HepG2 (cell line): ENCODE data around the gene POGK. TPM values are rescaled to one million over a fixed set of nuclear protein-coding genes. Genes with fewer than 3 reads are reported as not detected.

Source experiments
- CREBL2 ChIP-seq: sonication (generic); formaldehyde crosslinking; IDR thresholded peaks from 2 replicates; pipeline ENCODE4 v1.8.1; 2023; ENCODE audit warnings: missing genetic modification reagents, mild to moderate bottlenecking, borderline replicate concordance
- DR1 ChIP-seq: sonication (generic); formaldehyde crosslinking; IDR thresholded peaks from 2 replicates; pipeline ENCODE4 v1.8.0; 2021; ENCODE audit warnings: mild to moderate bottlenecking, missing genetic modification reagents, inconsistent platforms
- ERF ChIP-seq: IDR thresholded peaks from 2 replicates; pipeline ENCODE4 v1.6.1; 2018; ENCODE audit warnings: missing biosample characterization, missing genetic modification reagents
- GABPB1 ChIP-seq: IDR thresholded peaks from 2 replicates; pipeline ENCODE4 v1.6.1; 2016; ENCODE audit warnings: mild to moderate bottlenecking, missing genetic modification reagents, moderate library complexity, missing compliant biosample characterization
- GLMP ChIP-seq: sonication (generic); formaldehyde crosslinking; IDR thresholded peaks from 2 replicates; pipeline ENCODE4 v1.9.0; 2021; ENCODE audit warnings: missing genetic modification reagents, mild to moderate bottlenecking, borderline replicate concordance
- HNF1B ChIP-seq: sonication (generic); formaldehyde crosslinking; IDR thresholded peaks from 2 replicates; pipeline ENCODE4 v1.5.1; 2020; ENCODE audit warnings: mild to moderate bottlenecking, moderate library complexity, missing genetic modification reagents
- MEF2D ChIP-seq: sonication (generic); formaldehyde crosslinking; IDR thresholded peaks from 2 replicates; pipeline ENCODE4 v1.5.1; 2020; ENCODE audit warnings: mild to moderate bottlenecking, missing genetic modification reagents
- MTF2 ChIP-seq: sonication (generic); formaldehyde crosslinking; IDR thresholded peaks from 2 replicates; pipeline ENCODE4 v1.5.0; 2020; ENCODE audit warnings: missing genetic modification reagents, borderline replicate concordance
- NCOA2 ChIP-seq: sonication (generic); formaldehyde crosslinking; IDR thresholded peaks from 2 replicates; pipeline ENCODE4 v1.8.0; 2022; ENCODE audit warnings: inconsistent platforms
- POGZ ChIP-seq: sonication (generic); formaldehyde crosslinking; IDR thresholded peaks from 2 replicates; pipeline ENCODE4 v1.4.0; 2020; ENCODE audit warnings: mild to moderate bottlenecking, missing genetic modification reagents
- PRMT3 ChIP-seq: sonication (generic); formaldehyde crosslinking; IDR thresholded peaks from 2 replicates; pipeline ENCODE4 v1.8.1; 2022; ENCODE audit warnings: low read depth, mild to moderate bottlenecking, moderate library complexity, missing genetic modification reagents, borderline replicate concordance
- RBM22 ChIP-seq: fragments of 200-400 bp; formaldehyde crosslinking; optimal IDR thresholded peaks from 2 replicates; pipeline ENCODE3; 2017; ENCODE audit warnings: mild to moderate bottlenecking, low read length, moderate library complexity
- RFX5 ChIP-seq: IDR thresholded peaks from 2 replicates; pipeline ENCODE4 v1.6.1; 2011; ENCODE audit warnings: low read depth, low read length, improper control_type of control experiment
- SAFB2 ChIP-seq: sonication (generic); formaldehyde crosslinking; IDR thresholded peaks from 2 replicates; pipeline ENCODE4 v1.5.1; 2020; ENCODE audit warnings: missing genetic modification reagents, low read depth, mild to moderate bottlenecking, borderline replicate concordance
- SMC3 ChIP-seq: IDR thresholded peaks from 2 replicates; pipeline ENCODE4 v1.6.1; 2011; ENCODE audit warnings: low read length, improper control_type of control experiment
- TEAD3 ChIP-seq: optimal IDR thresholded peaks from 2 replicates; pipeline ENCODE3; 2016; ENCODE audit warnings: borderline replicate concordance
- TP53 ChIP-seq: sonication (generic); formaldehyde crosslinking; conservative IDR thresholded peaks from 2 replicates; pipeline ENCODE4 v1.4.0; 2020; ENCODE audit warnings: missing genetic modification reagents
- YEATS4 ChIP-seq: sonication (generic); formaldehyde crosslinking; IDR thresholded peaks from 2 replicates; pipeline ENCODE4 v1.4.0; 2020; ENCODE audit warnings: missing genetic modification reagents, borderline replicate concordance
- ZBTB4 ChIP-seq: sonication (generic); formaldehyde crosslinking; IDR thresholded peaks from 2 replicates; pipeline ENCODE4 v1.4.0; 2020; ENCODE audit warnings: missing genetic modification reagents, mild to moderate bottlenecking, borderline replicate concordance
- ZNF124 ChIP-seq: sonication (generic); formaldehyde crosslinking; IDR thresholded peaks from 2 replicates; pipeline ENCODE4 v1.4.0; 2020; ENCODE audit warnings: missing genetic modification reagents
- ZNF230 ChIP-seq: sonication (generic); formaldehyde crosslinking; IDR thresholded peaks from 2 replicates; pipeline ENCODE4 v1.4.0; 2020; ENCODE audit warnings: mild to moderate bottlenecking, missing genetic modification reagents
- ZNF451 ChIP-seq: sonication (generic); formaldehyde crosslinking; IDR thresholded peaks from 2 replicates; pipeline ENCODE4 v1.5.0; 2020; ENCODE audit warnings: mild to moderate bottlenecking, missing genetic modification reagents
- ZNF644 ChIP-seq: IDR thresholded peaks from 2 replicates; pipeline ENCODE4 v1.6.1; 2016; ENCODE audit warnings: low read depth
- ZNF713 ChIP-seq: sonication (generic); formaldehyde crosslinking; IDR thresholded peaks from 2 replicates; pipeline ENCODE4 v1.4.0; 2020; ENCODE audit warnings: mild to moderate bottlenecking, missing genetic modification reagents
- ZNF724P ChIP-seq: sonication (generic); formaldehyde crosslinking; IDR thresholded peaks from 2 replicates; pipeline ENCODE4 v1.8.0; 2022; ENCODE audit warnings: missing genetic modification reagents, borderline replicate concordance
- polyA plus RNA-seq, 8 experiments: library from polyadenylated mRNA; depleted of rRNA in 3 of 8; stranded (reverse) in 7 of 8; unstranded in 1 of 8; fragments of >200 nt; fragmentation: Illumina TruSeq in 4 of 8; extraction: Trizol in 4 of 8; gene quantifications; 2 replicates each; pipeline versions ENCODE4 v1.2.1 to v1.2.3, GENCODE V29; 2011 to 2016; ENCODE audit warnings: low read depth in 4 of 8, missing spikeins in 1 of 8, mixed read lengths in 1 of 8; ENCODE audit not compliant: insufficient read depth in 1 of 8
- total RNA-seq, 5 experiments: library from RNA; depleted of rRNA; stranded (reverse); fragments of >200 nt; fragmentation: Illumina TruSeq; extraction: Trizol; gene quantifications; 2 replicates each; pipeline ENCODE4 v1.2.3, GENCODE V29; 2016; ENCODE audit warnings: low read depth in 1 of 5

The POGK gene
- total and polyA plus RNA-seq, 2 of the 13 experiments (the other 11 are each of a cell fraction or from before 2014, with no cell fraction given), result 4.8 to 16.2 TPM

- TF ChIP-seq ZNF644 (CRISPR knock-in tag) (0 out of 2 replicates have a peak, but pooled peaks have one; percentile 16), HNF1B (CRISPR knock-in tag) (no peak), YEATS4 (CRISPR knock-in tag) (peak; percentile 92), ERF (peak; percentile 77), NCOA2 (CRISPR knock-in tag) (no peak; the same call in 1 of the 2 replicates), SMC3 (no peak), SAFB2 (CRISPR knock-in tag) (no peak; the same call in 1 of the 2 replicates), GLMP (no peak), MTF2 (0 out of 2 replicates have a peak, but pooled peaks have one; percentile 73), PRMT3 (CRISPR knock-in tag) (no peak), RFX5 (no peak), TP53 (CRISPR knock-in tag) (no peak), TEAD3 (CRISPR knock-in tag) (peak; percentile 58), POGZ (CRISPR knock-in tag) (peak; percentile 70), ZNF724P (no peak), GABPB1 (CRISPR knock-in tag) (peak; percentile 87), MEF2D (CRISPR knock-in tag) (peak; percentile 69; the same call in 1 of the 2 replicates), ZNF713 (0 out of 2 replicates have a peak, but pooled peaks have one; percentile 55), ZBTB4 (peak; percentile 44; the same call in 1 of the 2 replicates), ZNF230 (CRISPR knock-in tag) (no peak), CREBL2 (CRISPR knock-in tag) (no peak), ZNF451 (CRISPR knock-in tag) (no peak; the same call in 1 of the 2 replicates), ZNF124 (CRISPR knock-in tag) (no peak; the same call in 1 of the 2 replicates), RBM22 (no peak), DR1 (CRISPR knock-in tag) (no peak)
Observed at GRCh38 chr1:166875734-166876539, 36.7 kb downstream of the POGK start, which contains the start of gene TADA1 (continued).
